Cardiac muscle cell (in vitro differentiated cells and primary cell): ENCODE results near the gene ANKH. TPM values are rescaled to one million over a fixed set of nuclear protein-coding genes. Genes with fewer than 3 reads are reported as not detected.
"Not testable (repeated sequence)": the region's sequence is repeated elsewhere in the genome, so short reads cannot be mapped to it uniquely, and the experiment has no call there.

ENCODE experiments used
- DNase-seq, 2 donors: peaks; one replicate each; pipeline versions ENCODE4 v3.0.0 to v3.0.0-alpha.2; 2010 to 2017; ENCODE audit warnings: low read depth in 1 of 2, low spot score in 1 of 2
- H3K27ac ChIP-seq: fragments of 200-600 bp; sonication (generic); 2 replicates; pipeline ENCODE4 v1.5.1; 2016
- H3K27me3 ChIP-seq: fragments of 200-600 bp; sonication (generic); 2 replicates; pipeline ENCODE4 v1.6.0; 2016; ENCODE audit warnings: control low read depth
- H3K36me3 ChIP-seq: fragments of 200-600 bp; sonication (generic); 2 replicates; pipeline ENCODE4 v1.5.1; 2016; ENCODE audit warnings: control low read depth
- H3K4me1 ChIP-seq: fragments of 200-600 bp; sonication (generic); 2 replicates; pipeline ENCODE4 v1.8.1; 2017; ENCODE audit warnings: low read depth, mild to moderate bottlenecking, mixed run types
- H3K4me3 ChIP-seq: fragments of 200-600 bp; sonication (generic); 2 replicates; pipeline ENCODE4 v1.5.1; 2016; ENCODE audit warnings: mild to moderate bottlenecking
- H3K9me3 ChIP-seq: fragments of 200-600 bp; sonication (generic); 2 replicates; pipeline ENCODE4 v1.5.1; 2017; ENCODE audit warnings: low read depth, mild to moderate bottlenecking, control low read depth
- CTCF ChIP-seq: IDR thresholded peaks from 2 replicates; pipeline ENCODE4 v1.5.1; 2012; ENCODE audit warnings: low read depth, mild to moderate bottlenecking, low read length
- polyA plus RNA-seq: library from polyadenylated mRNA; unstranded; fragments of >200 nt; fragmentation: Nextera tagmentation; extraction: Ambion mirVana; gene quantifications from 2 replicates; pipeline ENCODE4 v1.2.1, GENCODE V29; 2016
- total RNA-seq: library from RNA; depleted of rRNA; stranded (reverse); fragments of >200 nt; gene quantifications from 2 replicates; pipeline ENCODE4 v1.2.3, GENCODE V29; 2016

ANKH gene
- 35.5 and 48.1 TPM in 2 replicates for total RNA-seq
- 26.6 and 58.7 TPM in 2 replicates for polyA plus RNA-seq

- Histone ChIP-seq H3K4me1 (peaks cover 12% of the 10 kb centered on the region), H3K4me3 (peak within 1 kb of the TSS; percentile 90), H3K9me3 (no peaks in the 10 kb centered on the region), H3K27ac (peak within 1 kb of the TSS; percentile 96), H3K27me3 (peaks cover 29% of the 10 kb centered on the region), H3K36me3 (no peaks in the 10 kb centered on the region)
- peak; percentile 84 to 90 for DNase-seq
- no peak for TF ChIP-seq CTCF
These were observed at the start of gene ANKH for GRCh38 chr5:14871214-14872069. TSS of gene ANKH (minus strand) at chr5:14871778. CDS start at chr5:14871447, 331 bp downstream.

DNA sequence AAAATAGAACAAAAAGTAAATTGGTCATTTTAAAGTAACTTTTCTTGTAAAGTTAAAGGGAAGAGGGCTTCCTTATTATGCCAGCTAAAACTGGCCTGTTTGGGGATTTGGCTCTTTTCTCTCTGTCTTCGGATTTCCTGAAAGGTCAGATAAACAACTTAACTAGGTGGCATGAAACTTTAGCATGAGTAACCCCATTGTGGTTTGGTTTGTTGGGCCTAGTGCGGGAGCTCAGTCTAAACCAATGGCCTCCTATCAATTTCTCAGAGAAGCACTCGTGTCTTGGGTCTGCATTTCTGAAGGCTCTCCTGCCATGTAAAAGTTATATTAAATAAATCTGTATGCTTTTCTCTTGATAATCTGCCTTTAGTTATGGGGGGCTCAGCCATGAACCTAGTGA lies 48.5 kb upstream of the ANKH start:
- Histone ChIP-seq H3K27ac (no peak overlapping the region), H3K9me3 (no peaks in the 10 kb centered on the region), H3K4me3 (no peak overlapping the region), H3K27me3 (no peaks in the 10 kb centered on the region), H3K4me1 (peaks cover 11% of the 10 kb centered on the region), H3K36me3 (no peaks in the 10 kb centered on the region)
- no peak for DNase-seq
- TF ChIP-seq CTCF: no peak

- peaks cover 11% of the 10 kb centered on the region for H3K4me1 ChIP-seq
- H3K36me3 ChIP-seq, H3K27me3 ChIP-seq, H3K9me3 ChIP-seq, H3K4me3 ChIP-seq, DNase-seq, H3K27ac ChIP-seq: not testable (repeated sequence)
These were observed 47.5 kb upstream of the ANKH start for GRCh38 chr5:14919106-14919505.

GRCh38 chr5:14917719-14918118 lies 46.1 kb upstream of the ANKH start:
- Histone ChIP-seq H3K27ac (no peak overlapping the region), H3K27me3 (no peaks in the 10 kb centered on the region), H3K4me3 (no peak overlapping the region), H3K9me3 (no peaks in the 10 kb centered on the region), H3K4me1 (peaks cover 8% of the 10 kb centered on the region), H3K36me3 (no peaks in the 10 kb centered on the region)
- TF ChIP-seq CTCF: no peak
- DNase-seq: no peak

GRCh38 chr5:14915291-14915952 lies 43.8 kb upstream of the ANKH start:
- Histone ChIP-seq H3K4me3 (no peak overlapping the region), H3K27ac (peak overlapping the region; percentile 44), H3K4me1 (peaks cover 5% of the 10 kb centered on the region), H3K9me3 (no peaks in the 10 kb centered on the region), H3K36me3 (no peaks in the 10 kb centered on the region), H3K27me3 (no peaks in the 10 kb centered on the region)
- peak; percentile 22 to 37 for DNase-seq
- TF ChIP-seq CTCF: no peak
